ENCODE results near the gene AUTS2.

AUTS2 gene

DNA sequence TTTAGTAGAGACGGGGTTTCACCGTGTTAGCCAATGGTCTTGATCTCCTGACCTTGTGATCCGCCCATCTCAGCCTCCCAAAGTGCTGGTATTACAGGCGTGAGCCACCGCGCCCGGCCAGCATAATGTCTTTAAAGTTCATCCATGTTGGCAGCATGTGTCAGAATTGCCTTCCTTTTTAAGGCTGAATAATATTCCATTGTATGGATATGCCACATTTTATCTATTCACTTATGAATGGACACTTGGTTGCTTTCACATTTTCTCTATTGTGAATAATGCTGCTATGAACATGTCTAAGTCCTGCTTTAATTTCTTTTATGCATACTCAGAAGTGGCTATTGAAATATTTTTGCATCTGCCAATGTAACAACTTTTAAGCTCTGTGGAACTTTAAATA is 779.7 kb downstream of the AUTS2 start:
- DNase-seq = no peak

DNA sequence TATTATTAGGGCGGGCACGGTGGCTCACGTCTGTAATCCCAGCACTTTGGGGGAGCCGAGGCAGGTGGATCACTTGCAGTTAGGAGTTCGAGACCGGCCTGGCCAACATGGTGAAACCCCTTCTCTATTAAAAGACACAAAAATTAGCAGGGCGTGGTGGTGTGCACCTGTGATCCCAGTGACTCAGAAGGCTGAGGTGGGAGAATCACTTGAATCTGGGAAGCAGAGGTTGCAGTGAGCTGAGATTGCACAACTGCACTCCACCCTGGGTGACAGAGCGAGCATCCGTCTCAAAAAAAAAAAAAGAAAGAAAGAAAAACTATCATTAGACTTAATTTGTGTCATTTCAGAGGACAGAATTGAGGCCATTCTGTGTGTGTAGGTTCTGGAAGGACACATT is 780.9 kb downstream of the AUTS2 start:
- no peak for DNase-seq

DNA sequence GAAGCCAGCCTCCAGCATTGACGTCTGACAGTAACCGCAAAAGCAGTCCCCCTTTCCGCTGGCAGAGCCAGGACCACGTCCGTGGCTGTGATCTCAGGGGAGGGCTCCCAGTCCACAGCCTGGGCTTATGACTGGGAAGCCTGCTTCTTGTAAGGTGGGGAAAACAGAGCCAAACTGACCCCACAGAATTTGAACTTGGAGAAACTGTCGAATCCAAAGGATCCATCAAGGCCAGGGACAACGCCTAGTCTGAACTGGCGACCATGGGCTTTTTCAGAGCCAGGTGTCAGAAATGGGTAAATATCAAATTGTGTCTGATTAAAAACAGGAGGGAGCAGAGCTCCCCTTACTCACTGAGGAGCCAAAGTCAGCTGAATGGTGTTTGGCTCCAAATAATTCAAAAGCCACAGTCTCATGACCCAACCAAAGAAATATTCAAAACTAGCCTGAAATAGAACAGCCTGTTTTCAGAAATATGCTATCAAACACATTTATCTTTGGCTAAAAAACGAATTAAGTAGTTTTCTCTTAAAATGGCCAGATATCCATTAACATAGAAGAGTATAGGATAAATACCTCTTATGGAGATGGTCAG is 782.2 kb downstream of the AUTS2 start:
- no peak for DNase-seq

DNA sequence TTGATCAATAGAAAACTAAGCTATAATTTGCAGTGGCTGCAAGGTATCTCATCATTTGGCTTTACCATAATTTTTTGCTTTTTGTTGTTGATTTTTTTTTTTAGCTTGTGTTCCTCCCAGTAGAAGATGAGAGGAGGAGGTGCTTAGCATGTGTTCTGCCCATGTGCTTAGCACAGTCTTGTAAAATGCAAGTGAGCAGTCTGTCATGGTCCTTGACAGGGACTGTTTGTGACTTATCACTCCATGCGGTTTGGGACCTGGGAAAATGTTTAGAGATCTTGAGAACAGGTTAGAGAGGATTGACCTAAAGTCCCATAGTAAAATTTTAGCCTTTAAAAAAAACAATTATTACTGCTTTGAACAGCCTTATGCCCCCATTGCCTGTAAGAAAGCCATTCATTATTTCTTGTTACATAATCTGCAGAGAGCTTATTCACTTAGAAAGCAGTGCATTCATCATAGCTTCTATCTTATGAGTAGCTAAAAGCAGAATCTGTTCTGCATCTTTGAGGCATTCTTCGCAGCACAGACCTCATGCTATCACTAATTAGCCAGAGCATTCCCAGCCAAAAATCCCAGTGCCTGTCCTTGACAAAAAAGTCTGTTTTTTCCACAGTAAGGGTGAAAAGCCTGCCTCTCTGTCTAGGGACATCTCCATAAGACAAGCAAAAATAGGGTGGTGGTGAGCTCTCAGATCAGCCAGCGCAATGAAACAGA is 784.9 kb downstream of the AUTS2 start:
- no peak for DNase-seq

DNA sequence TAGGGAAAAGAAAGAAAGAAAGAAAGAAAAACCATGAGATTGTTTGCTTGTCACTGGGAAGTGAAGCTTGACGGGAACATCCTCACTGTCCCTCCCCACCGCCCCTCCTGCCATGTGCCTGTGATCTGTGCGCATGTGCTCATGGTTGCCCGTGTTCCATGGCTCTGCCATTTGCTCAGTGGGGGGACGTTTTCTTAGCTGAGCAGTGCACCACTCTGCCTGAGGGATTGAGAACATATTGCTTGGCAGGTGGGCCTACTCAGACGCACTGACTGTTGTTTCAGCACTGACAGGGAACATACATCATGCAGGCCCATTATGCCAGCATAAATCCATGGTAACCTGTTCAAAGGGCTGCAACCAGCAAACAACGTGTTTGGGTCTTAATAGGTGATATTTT is 785.7 kb downstream of the AUTS2 start:
- no peak for DNase-seq

DNA sequence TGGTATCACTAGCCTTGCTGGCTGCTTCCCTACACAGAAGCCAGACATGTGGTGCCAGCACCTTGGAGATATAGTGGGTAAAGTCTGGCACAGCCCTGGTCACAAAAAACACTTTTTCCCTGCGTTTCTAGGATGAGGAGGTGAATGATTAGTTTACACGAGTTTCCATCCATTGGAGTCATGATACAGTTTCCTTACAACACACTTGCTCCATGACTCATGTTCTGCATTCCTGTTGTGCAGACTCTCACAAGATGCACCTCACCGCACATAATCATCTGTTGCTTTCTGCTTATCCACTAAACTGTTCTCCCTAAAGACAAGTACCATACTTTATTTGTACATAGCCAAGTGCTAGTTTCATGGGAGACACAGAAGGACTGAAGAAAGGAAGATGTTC is 786.6 kb downstream of the AUTS2 start:
- DNase-seq = no peak

DNA sequence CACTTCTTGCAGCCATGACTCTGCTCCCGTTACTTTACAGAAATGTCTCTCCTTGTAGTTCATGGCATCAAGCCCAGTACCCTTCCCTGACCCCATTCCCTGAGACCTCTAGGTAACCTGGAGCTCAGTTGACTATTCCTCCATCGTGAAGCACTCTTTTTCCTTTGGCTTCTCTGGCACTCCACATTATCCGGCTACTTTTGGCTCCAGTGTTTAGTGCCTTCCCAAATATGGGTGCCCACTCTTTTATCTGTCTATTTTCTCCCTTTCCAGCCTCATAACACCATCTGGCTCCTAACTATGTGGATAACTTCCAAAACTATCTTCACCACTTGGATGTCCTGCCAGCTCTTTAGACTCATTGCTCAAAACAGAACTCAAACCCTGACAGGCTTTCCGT is 788.9 kb downstream of the AUTS2 start:
- no peak for DNase-seq

DNA sequence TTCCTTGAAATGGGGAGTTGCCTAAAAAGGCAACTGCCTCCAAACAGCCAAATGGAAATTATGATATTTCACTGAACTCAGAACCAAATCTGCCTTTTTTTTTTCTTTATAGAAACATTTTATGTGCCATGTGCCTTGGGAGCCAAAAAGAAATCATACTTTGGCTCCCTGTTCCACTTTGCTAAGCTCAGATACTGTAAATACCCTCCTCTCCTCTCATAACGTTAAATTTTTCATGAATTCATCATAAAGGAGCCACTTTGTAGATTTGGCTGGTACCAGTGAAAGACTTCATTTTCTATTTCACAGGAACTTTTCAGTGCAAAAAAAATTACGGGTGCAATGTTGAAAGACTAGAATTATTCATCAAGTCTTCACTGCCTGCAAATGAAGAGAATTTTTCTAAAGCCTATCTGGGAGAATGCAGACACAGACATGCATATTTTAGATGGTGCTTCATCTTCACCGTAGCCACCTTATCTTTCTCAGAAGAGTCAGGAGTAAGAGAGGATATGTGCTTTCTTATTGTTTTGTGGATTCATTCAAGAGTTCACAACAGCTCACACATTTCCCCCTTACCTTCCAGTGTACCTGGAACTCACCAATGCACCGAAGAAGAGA is 791.4 kb downstream of the AUTS2 start:
- DNase-seq = no peak

DNA sequence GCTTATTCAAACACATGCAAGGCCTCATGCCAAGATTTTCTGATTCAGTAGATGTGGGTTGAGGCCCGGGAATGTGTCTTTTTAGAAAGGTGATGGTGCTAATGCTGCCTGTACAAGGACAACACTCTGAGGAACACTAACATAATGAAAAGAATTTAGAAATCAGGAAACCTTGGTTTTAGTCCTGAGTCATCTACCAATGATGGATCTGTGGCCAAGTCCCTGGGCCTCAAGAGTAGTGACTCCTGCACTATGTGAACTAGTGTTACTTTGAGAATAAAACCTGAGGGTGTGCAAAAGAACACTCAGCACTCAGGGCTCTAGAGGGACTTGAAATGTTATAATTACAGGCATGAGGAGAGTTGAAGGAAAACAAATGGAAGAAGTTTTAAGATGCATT is 792.0 kb downstream of the AUTS2 start:
- DNase-seq = no peak

DNA sequence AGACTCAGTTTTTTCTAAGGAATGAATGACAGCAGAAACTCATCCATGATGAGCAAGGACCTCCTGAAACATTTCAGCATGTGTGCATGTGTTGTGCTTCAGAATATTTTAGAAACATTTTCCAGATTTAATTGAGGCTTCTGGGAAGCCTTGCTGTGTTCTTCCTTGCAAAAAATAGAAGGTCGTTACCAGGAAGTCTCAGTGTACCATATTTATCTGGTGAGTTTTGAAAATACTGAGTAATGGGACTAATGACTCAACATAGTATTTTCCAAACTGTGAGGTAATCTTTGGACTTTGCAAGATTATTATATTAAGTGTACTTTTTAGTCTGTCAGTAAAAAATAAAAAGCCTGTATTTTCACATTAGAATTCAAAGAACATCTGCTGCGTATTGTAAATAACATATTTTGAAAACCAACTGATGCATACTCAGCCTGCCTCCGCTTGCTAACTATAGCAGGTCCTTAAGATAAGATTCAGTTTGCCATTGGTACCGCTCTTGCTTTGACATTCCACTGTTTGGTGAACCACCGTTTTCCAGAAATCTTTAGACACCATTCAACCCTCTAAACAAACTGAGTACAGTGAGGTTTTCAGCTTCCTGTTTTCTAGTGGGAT is 794.1 kb downstream of the AUTS2 start:
- no peak for DNase-seq

DNA sequence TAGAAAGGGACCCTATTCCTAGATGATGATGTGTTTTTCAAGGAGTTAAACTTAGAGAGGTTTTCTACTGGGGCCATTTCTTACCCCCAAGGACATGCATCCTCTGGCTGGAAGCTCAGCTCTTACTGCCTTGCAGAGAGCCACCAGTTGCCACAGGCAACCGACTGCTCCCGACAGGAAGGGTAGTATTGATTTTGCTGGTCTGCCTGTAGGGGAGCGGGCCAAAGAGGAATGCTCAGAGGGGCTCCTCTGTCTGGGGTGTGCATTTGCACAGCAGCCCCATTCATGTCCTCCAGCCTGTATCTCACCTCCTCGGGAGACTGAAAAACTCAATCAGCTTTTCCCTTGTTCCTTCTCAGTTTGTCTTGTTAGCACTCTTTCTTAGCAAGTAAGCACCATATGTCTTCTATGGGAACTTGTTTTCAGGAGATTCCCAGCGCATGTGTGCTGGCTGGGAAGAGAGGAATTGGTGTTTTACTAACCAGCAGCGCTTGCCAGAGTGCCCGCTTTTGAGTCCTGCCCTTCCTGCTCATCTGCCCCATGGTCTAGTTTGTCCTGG is 794.7 kb downstream of the AUTS2 start:
- no peak for DNase-seq

DNA sequence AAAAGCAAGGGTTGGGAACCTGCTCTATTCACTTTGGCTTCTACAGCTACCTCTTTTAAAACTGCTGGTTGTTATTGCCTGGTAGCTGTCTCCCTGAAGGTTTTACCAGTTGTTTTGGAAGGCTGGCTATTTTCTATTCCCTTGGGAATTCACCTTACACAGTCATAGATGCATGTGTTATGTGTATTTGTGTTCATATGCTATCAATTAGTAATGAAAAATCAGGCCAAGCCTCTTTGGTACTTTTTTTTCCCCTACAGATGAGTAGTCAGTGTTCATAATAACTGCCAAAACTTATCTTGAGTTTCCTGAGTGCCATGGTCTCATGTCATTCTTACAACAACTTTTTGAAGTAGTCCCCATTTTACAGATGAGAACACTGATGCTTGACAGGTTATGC is 795.7 kb downstream of the AUTS2 start:
- no peak for DNase-seq

DNA sequence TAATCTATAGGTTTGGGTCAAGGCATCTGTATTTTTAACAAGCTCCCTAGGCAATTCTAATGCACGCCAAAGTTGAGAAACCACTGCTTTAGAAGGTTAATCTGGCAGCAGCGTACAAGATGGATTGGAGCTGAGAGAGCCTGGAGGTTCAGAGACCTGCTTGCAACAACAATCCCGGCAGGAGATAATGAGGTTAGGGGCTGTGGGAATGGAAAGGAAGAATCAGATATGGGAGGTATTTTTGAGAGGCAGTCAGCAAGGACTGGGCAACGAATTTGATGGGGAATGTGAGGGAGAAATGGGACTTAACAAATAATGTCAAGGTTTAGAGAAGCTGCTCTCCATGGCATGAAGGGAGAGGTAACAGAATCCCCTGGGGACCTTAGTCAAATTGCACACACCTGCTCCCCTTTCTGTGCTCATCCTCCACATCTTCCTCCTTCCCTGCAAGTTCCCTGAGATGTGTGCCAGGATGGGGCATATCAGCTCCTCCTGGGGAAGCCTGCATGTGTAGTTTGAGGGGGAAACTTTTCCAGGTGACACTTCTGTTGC is 802.6 kb downstream of the AUTS2 start:
- no peak for DNase-seq

DNA sequence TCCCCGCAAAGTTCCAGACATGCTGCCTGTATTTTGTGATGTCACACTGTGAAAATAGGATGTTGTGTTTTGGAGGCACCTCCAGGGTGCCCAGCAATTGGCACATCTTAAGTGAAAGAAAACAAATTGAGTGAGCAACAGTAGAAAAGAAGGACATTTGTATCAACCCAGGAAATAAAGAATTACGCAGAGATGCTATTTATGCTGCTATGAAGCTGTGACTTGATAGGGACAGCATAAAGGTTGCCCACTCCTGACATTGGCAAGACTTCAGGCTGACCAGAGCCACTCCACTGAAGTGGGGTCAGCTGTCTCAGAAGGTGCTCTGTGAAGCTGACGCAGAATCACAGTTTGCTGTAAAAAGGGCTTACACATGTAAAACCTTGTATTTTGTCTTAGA is 803.8 kb downstream of the AUTS2 start:
- no peak for DNase-seq

DNA sequence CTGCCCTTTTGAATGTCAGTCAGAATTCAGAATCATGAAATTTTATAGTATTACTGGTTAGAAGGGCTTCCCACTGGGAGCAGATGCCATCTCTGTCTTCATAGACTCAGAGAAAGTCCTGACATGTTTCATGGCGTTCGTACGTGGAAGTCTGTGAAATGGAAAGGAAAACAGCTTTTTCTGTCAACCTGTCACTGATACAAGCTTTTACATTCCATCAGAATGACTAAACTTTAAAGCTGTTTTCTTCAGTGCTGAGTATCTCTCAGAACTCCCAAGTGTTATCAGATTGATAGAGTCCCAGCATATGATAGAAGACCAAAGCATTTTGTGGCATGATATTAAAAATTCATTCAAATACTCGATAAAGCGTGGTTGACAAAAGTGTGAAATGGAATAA is 807.0 kb downstream of the AUTS2 start:
- no peak for DNase-seq

DNA sequence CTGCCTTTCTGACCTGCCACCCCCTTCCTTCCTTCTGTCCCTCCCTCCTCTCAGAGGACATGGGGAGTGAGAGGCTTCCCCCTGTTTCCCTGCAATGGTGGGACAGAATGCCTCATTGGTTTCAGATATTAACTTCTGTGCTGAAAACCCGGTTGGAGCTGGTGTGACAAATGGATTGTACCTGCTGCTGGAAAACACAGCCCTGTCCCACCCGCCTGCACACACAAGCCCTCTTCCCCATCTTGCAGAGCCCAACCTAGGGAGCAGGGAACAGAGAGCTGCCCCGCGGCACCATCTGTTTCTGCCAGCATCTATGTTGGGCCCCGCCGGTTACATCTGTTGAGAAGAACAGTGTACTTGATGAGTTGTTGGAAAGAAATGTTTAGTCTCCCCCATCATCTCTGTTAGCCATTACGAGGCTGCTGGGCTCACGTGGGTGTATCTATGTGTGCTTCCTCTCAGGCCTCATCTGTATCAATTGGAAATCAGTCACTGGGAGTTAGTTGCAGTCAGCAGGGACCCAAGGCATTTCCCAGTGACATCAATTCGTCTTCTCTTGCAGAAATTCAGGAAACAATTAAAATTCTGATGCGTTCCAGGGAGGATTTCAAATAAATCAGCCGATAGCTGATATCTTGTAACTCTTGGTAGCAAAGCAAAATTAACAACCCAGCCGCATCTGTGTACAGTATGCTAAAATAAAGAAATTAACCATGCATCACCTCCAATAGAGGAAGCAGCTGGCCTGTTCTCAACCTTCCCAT is 808.1 kb downstream of the AUTS2 start:
- DNase-seq = no peak

DNA sequence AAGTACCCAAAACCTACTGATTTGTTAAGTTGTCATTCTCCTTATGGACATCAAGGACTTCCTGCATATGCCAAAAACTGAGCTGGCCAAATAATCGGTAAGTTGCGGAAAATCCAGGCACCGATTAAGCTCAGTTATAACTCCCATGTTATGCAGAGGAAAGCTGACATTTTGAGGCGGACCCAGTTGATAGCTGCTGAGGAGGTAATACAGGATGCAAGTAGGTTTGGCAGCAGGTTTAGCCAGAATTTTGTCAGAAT is 808.6 kb downstream of the AUTS2 start:
- no peak for DNase-seq

DNA sequence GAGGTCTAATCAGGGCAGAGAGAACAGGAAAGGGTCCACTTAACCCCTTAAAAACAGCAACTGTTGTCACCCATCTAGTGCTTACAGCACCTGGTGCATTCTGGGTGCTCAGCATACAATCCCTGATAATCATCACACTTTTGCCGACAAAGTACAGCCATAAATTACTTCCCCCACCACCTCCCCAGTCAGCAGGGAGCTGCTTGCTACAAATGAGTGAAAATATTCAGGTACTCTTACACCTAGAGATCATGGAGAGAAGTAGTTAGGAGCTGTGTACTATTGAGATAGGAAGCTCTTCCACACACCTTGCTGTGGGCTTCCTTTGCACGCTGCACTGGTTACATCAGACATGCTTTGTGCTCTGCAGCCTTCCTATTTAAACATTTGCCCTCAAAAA is 810.2 kb downstream of the AUTS2 start:
- no peak for DNase-seq

DNA sequence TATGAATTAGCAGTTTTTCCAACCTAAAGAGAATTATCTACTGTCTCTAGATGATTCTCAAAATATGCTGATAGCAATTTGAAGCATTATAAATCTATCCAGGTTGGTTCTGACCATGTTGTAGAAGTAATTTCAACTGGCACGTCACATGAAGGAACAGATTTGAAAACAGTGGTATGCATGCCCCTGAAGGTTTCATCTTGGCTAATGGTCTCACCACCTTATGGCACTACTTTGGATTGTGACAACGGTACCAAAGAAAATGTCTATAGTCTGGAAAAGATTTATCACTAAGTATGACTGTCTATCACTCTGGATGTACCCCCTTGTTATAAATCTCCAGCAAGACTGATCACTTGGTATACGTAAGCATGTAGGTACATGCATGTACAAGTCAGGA is 810.6 kb downstream of the AUTS2 start:
- no peak for DNase-seq

DNA sequence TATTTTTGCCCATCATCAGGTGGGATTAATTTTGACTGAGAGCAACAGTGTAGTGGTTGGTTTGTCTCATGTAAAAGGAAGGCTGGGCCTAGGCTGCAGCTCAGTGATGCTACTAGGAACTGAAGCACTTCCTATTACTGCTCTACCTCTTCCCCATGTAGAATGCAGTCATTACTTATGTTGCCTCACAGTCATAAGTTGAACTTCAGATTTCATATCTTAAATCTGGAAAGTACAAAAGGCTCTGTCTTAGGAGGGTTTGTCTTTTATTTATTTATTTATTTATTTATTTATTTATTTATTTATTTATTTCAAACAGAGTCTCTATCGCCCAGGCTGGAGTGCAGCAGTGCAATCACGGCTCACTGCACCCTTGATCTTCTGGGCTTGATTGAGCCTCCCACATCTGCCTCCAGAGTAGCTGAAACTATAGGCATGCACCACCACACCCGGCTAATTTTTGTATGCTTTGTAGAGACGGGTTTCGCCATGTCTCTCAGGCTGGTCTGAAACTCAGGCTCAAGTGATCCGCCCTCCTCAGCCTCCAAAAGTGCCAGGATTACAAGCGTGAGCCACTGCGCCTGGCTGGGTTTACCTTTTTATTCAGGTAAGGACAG is 812.0 kb downstream of the AUTS2 start:
- DNase-seq = no peak

DNA sequence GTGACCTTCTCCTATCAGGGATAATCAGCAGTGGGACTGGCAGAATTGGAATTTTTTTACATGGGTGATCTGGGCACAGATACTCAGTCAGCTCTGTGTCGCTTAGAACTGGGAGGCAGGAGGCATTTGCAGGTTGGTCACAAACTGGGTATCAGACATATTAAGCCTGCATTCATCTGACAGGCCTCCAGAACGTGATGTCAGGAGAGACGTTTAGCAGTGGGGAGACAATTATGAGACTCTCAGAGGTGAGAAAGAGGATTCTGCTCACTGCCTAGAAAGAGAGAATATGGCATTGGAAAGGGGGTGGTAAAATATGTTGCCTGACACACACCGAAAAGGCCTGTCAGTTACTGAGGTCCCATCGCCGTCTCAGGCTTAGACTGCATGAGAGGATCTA is 816.1 kb downstream of the AUTS2 start:
- DNase-seq = no peak

DNA sequence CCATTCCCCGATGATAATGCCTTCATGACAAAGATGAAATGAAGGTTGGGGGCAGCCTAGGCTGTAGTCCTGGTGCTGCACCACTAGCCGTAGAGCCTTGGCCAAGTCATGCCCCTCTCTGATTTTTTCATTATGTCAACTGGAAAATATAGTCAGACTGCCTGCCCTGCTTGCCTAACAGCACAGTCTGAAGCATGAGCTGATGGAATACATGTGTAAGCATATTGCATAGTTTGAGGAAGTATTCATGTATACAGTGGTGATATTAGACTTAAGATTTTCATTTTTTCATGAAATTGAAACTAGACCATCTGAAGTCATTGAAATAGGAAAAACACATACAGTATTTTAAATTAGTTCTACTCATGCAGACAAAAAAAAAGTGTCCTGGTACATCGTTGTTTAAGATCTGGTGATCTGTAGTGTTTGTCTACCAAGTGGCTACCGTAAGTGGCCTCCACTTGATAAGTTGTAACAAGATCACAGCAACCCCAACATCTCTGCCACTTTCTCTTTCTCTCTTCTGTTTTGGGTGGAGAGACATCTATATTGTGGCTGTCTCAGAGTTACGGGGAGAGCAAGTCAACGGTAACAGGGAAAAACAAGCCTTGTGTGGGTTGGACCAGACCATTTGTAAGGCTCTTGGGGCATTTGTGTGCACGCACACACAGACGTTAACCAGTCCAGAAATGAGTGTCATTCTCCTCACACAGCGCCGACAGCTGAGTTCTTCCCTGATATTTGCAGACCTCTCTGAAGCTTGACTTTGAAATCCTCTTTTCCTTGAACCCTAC is 817.1 kb downstream of the AUTS2 start:
- no peak for DNase-seq
